PFSK-1 (cell line): Measurements from ENCODE around the gene LIPI.

Source experiments
- REST ChIP-seq, 2 experiments: IDR thresholded peaks; 2 replicates each; pipeline versions ENCODE4 v1.6.1 to v1.8.0; 2011 to 2012; ENCODE audit warnings: low read depth in 2 of 2, low read length in 2 of 2, control low read depth in 1 of 2, inconsistent platforms in 1 of 2, mild to moderate bottlenecking in 1 of 2, moderate library complexity in 1 of 2; ENCODE audit not compliant: insufficient read depth in 1 of 2
- TAF1 ChIP-seq: IDR thresholded peaks from 2 replicates; pipeline ENCODE4 v1.6.1; 2012; ENCODE audit warnings: low read length, control low read depth, borderline replicate concordance; ENCODE audit not compliant: insufficient read depth

- TF ChIP-seq REST (IDR thresholded peaks at IDR 0.05; ENCODE audit: insufficient read depth in 1 of 2, low read depth in 2 of 2, low read length in 2 of 2) (no peak), TAF1 (no peak)
Measured at GRCh38 chr21:14260174-14260764, 49.5 kb upstream of the LIPI start.
